Subcutaneous adipose tissue (tissue), 4 donors: ENCODE data around the gene CD40. TPM values are rescaled to one million over a fixed set of nuclear protein-coding genes. Genes with fewer than 3 reads are reported as not detected.

Experiments used
- CTCF ChIP-seq: fragments of 450-650 bp; IDR thresholded peaks from one replicate; pipeline ENCODE4 v1.5.1; 2016; ENCODE audit warnings: low read depth, mild to moderate bottlenecking, control low read depth, antibody characterized with exemption, moderate library complexity
- total RNA-seq, 4 donors: library from RNA; depleted of rRNA; stranded (reverse); fragments of >200 nt; gene quantifications; one replicate each; pipeline ENCODE4 v1.1.0, GENCODE V29; 2016

CD40 gene
- total RNA-seq, 4 donors from 2014 or later: 9.5 to 22.8 (median 17.7) TPM

GRCh38 chr20:46077642-46078305 lies 40.3 kb upstream of the CD40 start:
- TF ChIP-seq CTCF: no peak

- no peak for TF ChIP-seq CTCF
These were observed 39.2 kb upstream of the CD40 start for GRCh38 chr20:46078954-46079353.

GRCh38 chr20:46081074-46081473 lies 37.0 kb upstream of the CD40 start:
- no peak for TF ChIP-seq CTCF

GRCh38 chr20:46083101-46083500 lies 35.0 kb upstream of the CD40 start:
- TF ChIP-seq CTCF: no peak

- TF ChIP-seq CTCF: no peak
These were observed 34.5 kb upstream of the CD40 start for GRCh38 chr20:46083531-46084061.

GRCh38 chr20:46084805-46085178 lies 33.3 kb upstream of the CD40 start:
- no peak for TF ChIP-seq CTCF

- no peak for TF ChIP-seq CTCF
These were observed 32.8 kb upstream of the CD40 start for GRCh38 chr20:46085179-46085851.
